H1 (cell line): ENCODE measurements around the gene SMCP. TPM values are rescaled to one million over a fixed set of nuclear protein-coding genes. Genes with fewer than 3 reads are reported as not detected.

Source experiments
- CBX8 ChIP-seq: fragments of 300-800, 300-1000 bp; sonication (generic); IDR thresholded peaks from 2 replicates; pipeline ENCODE4 v1.7.1; 2016; ENCODE audit warnings: low read depth, low read length, borderline replicate concordance
- HDAC6 ChIP-seq: IDR thresholded peaks from one replicate; pipeline ENCODE4 v1.7.1; 2012; ENCODE audit warnings: low read depth, mild to moderate bottlenecking, inconsistent platforms, low read length, moderate library complexity
- NANOG ChIP-seq: IDR thresholded peaks from 2 replicates; pipeline ENCODE4 v1.6.1; 2011; ENCODE audit warnings: low read length, low read depth, mild to moderate bottlenecking, inconsistent platforms; ENCODE audit not compliant: insufficient read depth, poor library complexity, severe bottlenecking
- POLR2A ChIP-seq, 2 experiments: IDR thresholded peaks; 1 replicate in 1 of 2; 2 replicates in 1 of 2; pipeline ENCODE4 v1.6.1; 2011; ENCODE audit warnings: low read depth in 2 of 2, low read length in 2 of 2, mild to moderate bottlenecking in 2 of 2; ENCODE audit errors: control extremely low read depth in 1 of 2
- SUZ12 ChIP-seq: fragments of 200-600 bp; sonication (generic); IDR thresholded peaks from 2 replicates; pipeline ENCODE4 v1.6.1; 2012; ENCODE audit warnings: mild to moderate bottlenecking, inconsistent platforms, low read length, moderate library complexity, mixed read lengths
- polyA plus RNA-seq, 7 experiments: library from polyadenylated mRNA; depleted of rRNA in 3 of 7; stranded (reverse) in 5 of 7; unstranded in 2 of 7; fragments of >200 nt in 5 of 7; fragments of 200-250 nt in 2 of 7; gene quantifications; 1 replicate in 5 of 7; 2 replicates in 1 of 7; 4 replicates in 1 of 7; pipeline versions ENCODE4 v1.2.1 to v1.2.3, GENCODE V29; 2011 to 2013; ENCODE audit warnings: missing spikeins in 2 of 7, mixed read lengths in 2 of 7
- total RNA-seq: library from RNA; stranded (reverse); fragmentation: NEBNext Ultra II Directional; extraction: Animal tissue kit (Norgen Biotek cat#: 25700); gene quantifications from 2 replicates; pipeline ENCODE4 v1.2.1, GENCODE V29; 2021

The SMCP gene
- total and polyA plus RNA-seq, 2 of the 8 experiments (the other 6 are each of a cell fraction or from before 2014, with no cell fraction given): not detected

GRCh38 chr1:152860129-152860528 lies 18.0 kb upstream of the SMCP start (continued):
- no peak for TF ChIP-seq SUZ12
- TF ChIP-seq POLR2A (IDR thresholded peaks at IDR 0.05; ENCODE audit: control extremely low read depth in 1 of 2, low read depth in 2 of 2, low read length in 2 of 2): no peak
- TF ChIP-seq HDAC6: no peak
- TF ChIP-seq CBX8: no peak
- TF ChIP-seq NANOG: no peak
